ENCODE measurements around the gene KIAA1191. TPM values are rescaled to one million over a fixed set of nuclear protein-coding genes. Genes with fewer than 3 reads are reported as not detected.

Gene KIAA1191
- total RNA-seq, 1 donor, result 61.9 TPM

DNA sequence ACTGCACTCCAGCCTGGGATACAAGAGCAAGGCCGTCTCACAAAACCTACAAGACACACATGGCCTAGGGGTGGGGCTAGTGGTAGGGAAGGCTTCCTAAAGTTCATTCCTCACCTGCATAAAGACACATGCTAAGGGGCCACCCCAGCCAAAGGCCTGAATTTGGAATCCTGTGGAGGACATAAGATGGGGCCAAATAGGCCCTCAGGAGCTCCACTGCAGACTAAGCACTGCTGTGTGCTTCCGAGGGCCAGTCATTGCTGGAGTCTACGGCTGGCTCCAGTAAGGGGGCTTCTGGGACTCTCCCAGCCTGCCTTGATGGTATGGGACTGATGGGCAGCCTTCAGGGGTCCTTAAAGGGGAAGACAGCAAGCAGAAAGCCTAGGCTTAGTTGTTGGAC lies 21.2 kb upstream of the KIAA1191 start:
- no peak for DNase-seq (ENCODE audit: insufficient read length, low spot score, missing footprints)
- H3K79me2 ChIP-seq (ENCODE audit: insufficient read depth, low read length), result peaks cover 29% of the 10 kb centered on the region
- H3K36me3 ChIP-seq (ENCODE audit: insufficient read depth, low read length), result peaks cover 40% of the 10 kb centered on the region
- no peak overlapping the region for H3K4me2 ChIP-seq (ENCODE audit: insufficient read depth, low read length)
- H3K4me3 ChIP-seq (ENCODE audit: insufficient read depth, low read length), result no peak overlapping the region
- H3K4me1 ChIP-seq (ENCODE audit: insufficient read depth, low read length), result peaks cover 13% of the 10 kb centered on the region
- no peaks in the 10 kb centered on the region for H3K27me3 ChIP-seq (ENCODE audit: insufficient read depth, low read length)
- no peak overlapping the region for H3K27ac ChIP-seq (ENCODE audit: low read depth, low read length)
- no peaks in the 10 kb centered on the region for H3K9me3 ChIP-seq (ENCODE audit: low read depth, low read length)
- H2AFZ ChIP-seq (ENCODE audit: low read length), result no peak overlapping the region
- TF ChIP-seq, protein P1, sequence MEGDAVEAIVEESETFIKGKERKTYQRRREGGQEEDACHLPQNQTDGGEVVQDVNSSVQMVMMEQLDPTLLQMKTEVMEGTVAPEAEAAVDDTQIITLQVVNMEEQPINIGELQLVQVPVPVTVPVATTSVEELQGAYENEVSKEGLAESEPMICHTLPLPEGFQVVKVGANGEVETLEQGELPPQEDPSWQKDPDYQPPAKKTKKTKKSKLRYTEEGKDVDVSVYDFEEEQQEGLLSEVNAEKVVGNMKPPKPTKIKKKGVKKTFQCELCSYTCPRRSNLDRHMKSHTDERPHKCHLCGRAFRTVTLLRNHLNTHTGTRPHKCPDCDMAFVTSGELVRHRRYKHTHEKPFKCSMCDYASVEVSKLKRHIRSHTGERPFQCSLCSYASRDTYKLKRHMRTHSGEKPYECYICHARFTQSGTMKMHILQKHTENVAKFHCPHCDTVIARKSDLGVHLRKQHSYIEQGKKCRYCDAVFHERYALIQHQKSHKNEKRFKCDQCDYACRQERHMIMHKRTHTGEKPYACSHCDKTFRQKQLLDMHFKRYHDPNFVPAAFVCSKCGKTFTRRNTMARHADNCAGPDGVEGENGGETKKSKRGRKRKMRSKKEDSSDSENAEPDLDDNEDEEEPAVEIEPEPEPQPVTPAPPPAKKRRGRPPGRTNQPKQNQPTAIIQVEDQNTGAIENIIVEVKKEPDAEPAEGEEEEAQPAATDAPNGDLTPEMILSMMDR (IDR thresholded peaks at IDR 0.05; ENCODE audit: extremely low read depth, low read depth, low read length), result no peak
- peaks cover 13% of the 10 kb centered on the region for H4K20me1 ChIP-seq (ENCODE audit: insufficient read depth, low read length)

DNA sequence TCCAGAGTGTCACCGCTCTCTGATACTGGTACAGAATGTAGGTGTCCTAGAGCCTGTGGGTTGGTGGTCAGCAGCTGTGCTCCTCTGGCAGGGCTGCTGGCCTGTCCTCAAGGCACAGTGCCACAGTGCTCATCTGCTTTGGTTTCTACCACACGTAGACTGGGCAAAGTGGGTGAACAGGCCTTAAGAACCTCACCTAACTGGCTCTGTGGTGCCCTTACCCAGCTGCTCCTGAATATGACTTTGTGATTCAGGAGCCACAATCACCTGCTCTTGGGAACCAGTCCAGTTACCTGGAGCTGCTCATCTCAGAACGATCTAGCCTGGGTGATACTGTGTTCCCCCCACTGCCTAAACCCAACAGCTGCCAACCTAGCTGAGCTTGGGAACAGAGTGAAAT lies 20.4 kb upstream of the KIAA1191 start:
- Histone ChIP-seq H3K79me2 (ENCODE audit: insufficient read depth, low read length) (peaks cover 21% of the 10 kb centered on the region), H3K36me3 (ENCODE audit: insufficient read depth, low read length) (peaks cover 40% of the 10 kb centered on the region), H3K27me3 (ENCODE audit: insufficient read depth, low read length) (no peaks in the 10 kb centered on the region), H3K4me3 (ENCODE audit: insufficient read depth, low read length) (no peak overlapping the region), H3K27ac (ENCODE audit: low read depth, low read length) (no peak overlapping the region), H4K20me1 (ENCODE audit: insufficient read depth, low read length) (peaks cover 8% of the 10 kb centered on the region), H3K9me3 (ENCODE audit: low read depth, low read length) (no peaks in the 10 kb centered on the region), H3K4me2 (ENCODE audit: insufficient read depth, low read length) (no peak overlapping the region), H2AFZ (ENCODE audit: low read length) (no peak overlapping the region), H3K4me1 (ENCODE audit: insufficient read depth, low read length) (peaks cover 6% of the 10 kb centered on the region)
- no peak for DNase-seq (ENCODE audit: insufficient read length, low spot score, missing footprints)
- TF ChIP-seq, protein P1 (IDR thresholded peaks at IDR 0.05; ENCODE audit: extremely low read depth, low read depth, low read length), result no peak

DNA sequence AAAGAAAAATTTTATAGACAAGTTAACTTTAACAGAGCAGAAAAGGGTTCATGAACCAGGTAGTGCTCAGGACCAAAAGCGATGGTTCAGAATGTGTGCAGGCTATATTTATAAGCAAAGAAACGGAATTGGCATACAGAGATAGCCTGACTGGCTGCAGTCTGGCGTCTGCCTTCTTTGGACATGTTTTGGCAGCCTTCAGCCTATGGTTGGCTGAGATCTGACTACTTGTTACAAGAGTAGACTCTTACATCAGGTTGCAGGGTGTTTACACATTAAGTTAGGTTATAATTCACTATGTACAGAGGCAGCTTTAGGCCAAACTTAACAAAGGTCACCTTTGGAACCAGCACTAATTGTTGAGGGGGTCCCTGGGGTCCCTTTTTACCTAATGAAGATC lies 19.9 kb upstream of the KIAA1191 start:
- H3K79me2 ChIP-seq (ENCODE audit: insufficient read depth, low read length), result peaks cover 16% of the 10 kb centered on the region
- no peaks in the 10 kb centered on the region for H3K9me3 ChIP-seq (ENCODE audit: low read depth, low read length)
- no peak overlapping the region for H3K27ac ChIP-seq (ENCODE audit: low read depth, low read length)
- peaks cover 4% of the 10 kb centered on the region for H4K20me1 ChIP-seq (ENCODE audit: insufficient read depth, low read length)
- no peak overlapping the region for H3K4me2 ChIP-seq (ENCODE audit: insufficient read depth, low read length)
- no peaks in the 10 kb centered on the region for H3K27me3 ChIP-seq (ENCODE audit: insufficient read depth, low read length)
- TF ChIP-seq, protein P1 (IDR thresholded peaks at IDR 0.05; ENCODE audit: extremely low read depth, low read depth, low read length), result no peak
- no peak overlapping the region for H3K4me3 ChIP-seq (ENCODE audit: insufficient read depth, low read length)
- no peak overlapping the region for H2AFZ ChIP-seq (ENCODE audit: low read length)
- H3K36me3 ChIP-seq (ENCODE audit: insufficient read depth, low read length), result peaks cover 40% of the 10 kb centered on the region
- H3K4me1 ChIP-seq (ENCODE audit: insufficient read depth, low read length), result peaks cover under 1% of the 10 kb centered on the region
- no peak for DNase-seq (ENCODE audit: insufficient read length, low spot score, missing footprints)

DNA sequence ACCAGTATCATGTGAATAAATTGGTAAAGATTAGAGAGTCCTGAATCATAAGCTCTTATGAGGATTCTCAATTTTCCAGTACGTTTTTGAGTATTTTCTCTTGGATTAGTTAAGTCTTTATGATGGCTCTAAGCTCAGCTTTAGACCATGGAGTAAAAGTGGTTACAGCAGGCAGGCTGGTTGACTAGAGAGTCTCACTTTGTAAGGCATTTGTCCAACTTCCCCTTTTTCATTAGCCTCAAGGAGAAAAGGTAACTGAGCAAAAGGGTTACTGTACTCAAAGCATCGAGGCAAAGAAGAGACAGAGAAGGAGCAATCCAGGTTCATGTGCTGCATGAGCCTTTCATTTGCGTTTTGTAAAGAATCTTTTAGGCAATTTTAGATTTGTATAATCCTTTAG lies 18.3 kb upstream of the KIAA1191 start:
- Histone ChIP-seq H3K27ac (ENCODE audit: low read depth, low read length) (no peak overlapping the region), H3K36me3 (ENCODE audit: insufficient read depth, low read length) (peaks cover 31% of the 10 kb centered on the region)
- TF ChIP-seq, protein P1 (IDR thresholded peaks at IDR 0.05; ENCODE audit: extremely low read depth, low read depth, low read length), result no peak

More for the DNA sequence above, 18.3 kb upstream of the KIAA1191 start:
- Histone ChIP-seq H3K4me3 (ENCODE audit: insufficient read depth, low read length) (no peak overlapping the region), H3K79me2 (ENCODE audit: insufficient read depth, low read length) (peaks cover under 1% of the 10 kb centered on the region), H3K27me3 (ENCODE audit: insufficient read depth, low read length) (no peaks in the 10 kb centered on the region), H4K20me1 (ENCODE audit: insufficient read depth, low read length) (no peaks in the 10 kb centered on the region), H2AFZ (ENCODE audit: low read length) (no peak overlapping the region), H3K9me3 (ENCODE audit: low read depth, low read length) (no peaks in the 10 kb centered on the region), H3K4me1 (ENCODE audit: insufficient read depth, low read length) (no peaks in the 10 kb centered on the region), H3K4me2 (ENCODE audit: insufficient read depth, low read length) (no peak overlapping the region)
- DNase-seq (ENCODE audit: insufficient read length, low spot score, missing footprints), result no peak
